GM18511 (cell line): ENCODE results near the gene NSD2.
A peak's percentile ranks its signal among the peaks of the same experiment; 100 is the strongest.

Experiments used
- ATAC-seq: cut with Tn5 transposase; IDR thresholded peaks from one replicate; pipeline ENCODE4 v1.9.1; 2021; ENCODE audit warnings: mild to moderate bottlenecking, moderate library complexity; ENCODE audit not compliant: unreplicated experiment

NSD2 gene

DNA sequence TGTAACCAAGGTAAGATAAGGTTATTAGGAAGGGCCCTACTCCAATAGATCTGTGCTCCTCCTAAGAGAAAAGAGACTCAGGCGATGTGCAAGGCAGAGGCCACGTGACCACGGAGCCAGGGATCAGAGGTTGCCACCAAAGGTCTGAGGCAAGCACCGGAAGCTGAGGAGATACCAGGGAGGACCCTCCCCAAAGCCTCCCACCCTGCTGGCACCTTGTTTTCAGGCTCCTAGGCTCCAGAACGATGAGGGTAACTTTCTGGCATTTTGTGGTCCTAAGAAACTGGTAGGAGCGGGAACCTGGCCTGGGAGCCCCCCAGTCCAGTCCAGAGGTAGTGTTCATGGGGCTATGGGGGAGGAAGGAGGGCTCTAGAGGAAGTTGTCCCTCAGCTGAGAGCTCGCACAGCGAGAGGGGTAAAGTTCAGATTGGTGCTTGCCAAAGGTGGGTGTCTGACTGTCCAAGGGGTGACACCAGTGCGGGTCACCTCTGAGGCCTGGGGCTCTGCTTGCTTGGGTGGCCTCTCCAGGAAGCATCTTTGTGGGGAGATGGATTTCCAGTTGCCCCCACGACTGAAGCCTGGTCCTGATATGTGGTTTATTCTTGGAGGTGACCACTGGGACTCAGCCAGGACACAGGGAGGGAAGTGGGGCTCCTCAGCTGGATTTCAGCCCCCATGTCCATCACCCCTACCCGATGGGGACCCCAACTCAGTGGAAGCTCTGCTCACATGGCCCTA, 7.7 kb upstream of the NSD2 start:
- no peak for ATAC-seq

DNA sequence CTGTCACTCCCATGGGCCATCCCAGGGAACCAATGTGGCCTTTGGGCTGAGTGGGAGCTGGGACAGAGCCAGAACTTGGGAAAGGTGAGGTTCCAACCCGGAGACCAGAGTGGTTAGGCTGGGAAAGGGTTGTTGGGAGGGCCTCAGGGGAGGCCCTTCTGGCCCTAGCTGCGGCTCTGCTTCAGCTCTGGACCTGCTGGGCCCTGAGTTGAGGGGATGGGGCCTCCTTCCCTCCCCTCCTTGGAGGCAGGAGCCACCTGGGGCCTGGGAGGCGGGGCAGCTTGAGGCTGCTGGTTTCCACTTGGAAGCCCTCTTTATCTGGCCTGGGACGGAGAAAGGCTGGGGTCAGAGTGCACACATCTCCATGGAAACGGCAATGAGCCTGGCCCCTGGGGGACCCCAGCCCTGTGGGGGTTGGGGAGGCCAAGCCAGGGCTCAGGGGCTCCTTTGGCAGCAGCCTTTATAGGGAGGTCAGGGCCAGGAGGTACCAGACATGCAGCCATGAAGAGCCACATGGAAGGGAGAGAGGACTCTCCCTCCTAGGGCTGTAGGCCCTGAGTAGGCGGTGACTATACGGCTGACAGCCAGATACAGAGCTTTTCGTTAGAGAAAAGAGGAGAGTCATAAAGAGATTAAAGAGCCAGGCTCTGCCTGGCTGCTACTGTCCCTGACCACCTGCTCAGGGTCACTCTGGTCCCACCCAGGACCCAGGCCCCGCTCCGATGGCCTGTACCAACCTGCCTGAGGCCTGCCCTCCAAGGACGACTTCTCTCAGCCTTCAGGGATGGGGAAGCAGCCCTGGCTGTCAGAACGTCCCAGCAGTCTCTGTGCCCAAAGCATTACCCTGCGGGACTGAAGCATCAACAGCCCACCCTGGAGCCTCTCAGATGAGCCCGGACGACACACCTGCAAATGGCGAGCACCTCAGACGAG, 6.9 kb upstream of the NSD2 start:
- ATAC-seq, result no peak

DNA sequence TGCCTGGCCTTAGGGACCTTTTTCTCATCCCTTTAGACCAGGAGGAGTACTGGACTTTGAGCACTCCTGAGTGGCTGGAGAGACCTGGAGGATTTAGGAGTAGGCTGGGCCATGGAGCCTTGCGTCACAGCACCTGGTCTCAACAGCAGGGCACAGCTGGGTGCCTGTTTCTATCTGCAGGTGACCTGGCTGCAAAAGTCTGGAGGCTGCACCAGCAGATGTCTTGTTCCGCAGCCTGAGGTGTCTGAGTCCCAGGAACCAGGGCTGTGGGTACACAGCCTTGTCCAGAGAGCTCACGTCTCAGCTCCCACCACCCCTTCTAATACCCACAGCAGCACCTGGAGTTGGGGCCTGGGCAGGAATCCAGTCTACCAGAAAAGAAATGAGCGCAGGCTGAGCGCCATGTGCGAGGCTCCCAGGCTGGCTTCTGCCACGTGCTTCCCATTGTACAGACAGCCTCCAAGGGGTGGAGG, 5.0 kb upstream of the NSD2 start:
- ATAC-seq, result no peak

DNA sequence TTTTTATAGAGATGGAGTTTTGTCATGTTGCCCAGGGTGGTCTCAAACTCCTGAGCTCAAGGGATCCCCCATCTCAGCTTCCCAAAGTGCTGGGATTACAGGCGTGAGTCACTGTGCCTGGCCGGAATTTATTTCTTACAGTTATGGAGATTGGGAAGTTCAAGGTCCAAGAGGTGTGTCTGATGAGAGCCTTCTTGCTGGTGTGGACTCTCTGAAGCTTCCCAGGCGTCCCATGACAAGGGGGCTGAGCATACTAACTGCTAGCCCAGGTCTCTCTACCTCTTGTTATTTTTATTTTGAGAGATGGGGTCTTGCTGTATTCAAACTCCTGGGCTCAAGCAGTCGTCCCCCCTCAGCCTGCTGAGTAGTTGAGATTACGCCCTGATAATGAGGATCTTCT, 2.9 kb upstream of the NSD2 start:
- no peak for ATAC-seq

DNA sequence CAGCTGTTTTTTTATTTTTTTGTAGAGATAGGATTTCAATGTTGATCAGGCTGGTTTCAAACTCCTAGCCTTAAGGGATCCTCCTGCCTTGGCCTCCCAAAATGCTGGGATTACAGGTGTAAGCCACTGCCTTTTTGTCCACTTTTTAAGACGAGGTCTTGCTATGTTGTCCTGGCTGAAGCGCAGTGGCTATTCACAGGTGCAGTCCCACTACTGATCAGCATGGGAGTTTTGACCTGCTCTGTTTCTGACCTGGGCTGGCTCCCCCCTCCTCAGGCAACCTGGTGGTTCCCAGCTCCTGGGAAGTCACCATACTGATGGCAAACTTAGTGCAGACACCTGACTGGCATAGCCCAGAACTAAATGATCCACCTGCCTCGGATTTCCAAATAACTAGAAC, 2.3 kb upstream of the NSD2 start:
- no peak for ATAC-seq

DNA sequence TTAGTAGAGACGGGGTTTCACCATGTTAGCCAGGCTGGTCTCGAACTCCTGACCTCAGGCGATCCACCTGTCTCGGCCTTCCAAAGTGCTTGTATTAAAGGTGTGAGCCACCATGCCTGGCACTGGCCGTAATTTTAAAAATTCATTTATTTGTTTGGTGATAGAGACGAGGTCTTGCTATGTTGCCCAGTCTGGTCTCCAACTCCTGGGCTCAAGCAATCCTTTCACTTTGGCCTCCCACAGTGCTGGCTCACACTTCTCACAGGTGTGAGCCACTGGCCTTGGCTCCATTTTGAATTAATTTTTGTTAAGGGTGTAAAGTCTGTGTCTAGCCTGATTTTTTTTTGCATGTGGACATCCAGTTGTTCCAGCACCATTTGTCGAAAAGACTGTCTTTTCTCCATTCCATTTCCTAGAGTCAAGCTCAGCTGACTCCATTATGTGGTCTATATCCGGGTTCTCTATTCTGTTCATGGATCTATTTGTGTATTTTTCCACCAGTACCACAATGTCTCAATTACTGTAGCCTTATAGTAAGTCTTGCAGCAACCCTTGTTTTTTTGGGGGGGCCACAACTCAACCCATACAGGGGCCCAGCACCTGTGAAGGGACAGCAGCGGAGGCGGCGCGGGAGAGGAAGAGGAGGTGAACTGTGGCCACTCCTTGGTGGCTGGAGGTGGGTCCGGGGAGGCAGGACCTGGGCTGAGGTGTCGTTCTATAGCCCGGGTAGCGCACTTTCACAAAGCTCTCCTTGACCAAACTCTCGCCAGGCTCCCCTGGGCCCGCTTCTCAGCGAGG, 1.5 kb upstream of the NSD2 start:
- ATAC-seq, result peak; percentile 19

DNA sequence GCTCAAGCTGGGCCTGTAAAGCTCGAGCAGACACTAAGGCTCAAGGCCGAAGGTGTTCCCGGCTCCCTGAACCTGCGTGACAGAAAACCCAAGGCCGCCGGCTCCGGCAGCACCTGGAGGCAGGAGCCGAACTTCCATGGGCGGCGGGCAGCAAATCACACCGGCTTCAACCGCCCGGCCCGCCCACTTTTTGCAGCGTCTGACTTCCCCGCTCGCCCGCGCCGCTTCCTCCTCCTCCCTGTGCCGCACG, 940 bp upstream of the NSD2 start:
- peak; percentile 63 for ATAC-seq

DNA sequence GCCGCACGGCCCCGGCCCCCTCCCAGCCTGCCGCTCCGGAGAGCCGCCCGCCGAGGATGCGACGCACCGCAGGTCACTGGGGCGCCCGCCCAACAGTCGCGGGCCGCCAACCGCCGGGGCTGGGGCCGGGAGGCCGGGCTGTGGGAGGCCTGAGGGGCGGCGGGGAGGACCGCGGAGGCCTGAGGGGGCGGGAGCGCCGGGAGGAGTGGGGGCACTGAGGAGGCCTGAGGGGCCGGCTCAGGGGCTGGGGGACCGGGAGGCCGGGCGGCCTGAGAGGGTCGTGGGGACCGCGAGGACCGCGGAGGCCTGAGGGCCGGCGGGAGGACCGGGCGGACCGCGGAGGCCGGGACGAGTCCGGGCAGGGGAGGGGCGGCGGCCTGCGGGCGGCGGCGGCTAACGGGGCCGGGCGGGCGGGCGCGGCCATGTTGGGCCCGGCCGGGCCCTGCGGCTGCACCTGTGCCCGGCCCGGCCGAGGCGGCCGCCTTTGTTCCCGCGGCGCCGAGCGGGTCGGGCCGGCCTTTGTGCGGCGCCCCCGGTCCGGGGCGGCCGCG, 353 bp downstream of the NSD2 start:
- ATAC-seq, result peak; percentile 12

DNA sequence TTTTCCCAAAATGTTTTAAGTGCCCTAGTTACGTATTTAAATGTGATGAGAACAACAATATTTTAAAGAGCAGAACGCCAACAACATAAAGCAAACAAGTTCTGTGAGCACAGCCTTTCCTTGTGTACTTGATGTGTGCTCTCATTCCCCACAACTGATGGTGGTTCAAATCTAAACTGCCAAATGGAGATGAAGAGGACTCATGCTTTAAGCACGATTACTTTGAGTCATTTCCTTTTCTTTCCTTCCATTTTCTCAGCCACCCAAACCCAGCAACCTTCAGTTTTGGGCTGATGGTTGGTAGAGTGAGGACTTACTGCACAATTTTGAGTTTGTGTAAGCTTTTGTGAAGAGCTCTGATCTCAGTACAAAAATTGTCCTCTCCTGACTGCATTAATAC, 1.7 kb downstream of the NSD2 start:
- no peak for ATAC-seq

DNA sequence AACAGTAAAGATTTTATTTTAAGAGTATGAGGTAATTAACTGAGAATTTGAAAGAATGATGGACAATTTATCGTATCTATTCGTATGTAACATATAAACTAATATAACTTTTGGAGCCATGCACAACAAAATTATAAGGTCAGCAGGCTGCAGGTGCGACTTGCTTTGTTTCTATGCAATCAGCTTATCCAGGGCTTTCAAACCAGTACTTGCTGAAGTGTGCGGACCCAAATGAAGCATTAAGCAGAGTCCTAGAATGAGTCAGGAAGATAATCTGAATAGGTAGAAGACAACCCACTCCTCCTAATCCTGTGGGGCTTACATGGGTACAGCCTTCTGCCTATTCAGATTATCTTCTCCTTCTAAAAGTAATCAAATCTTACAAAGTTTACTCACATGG, 2.1 kb downstream of the NSD2 start:
- ATAC-seq, result no peak

DNA sequence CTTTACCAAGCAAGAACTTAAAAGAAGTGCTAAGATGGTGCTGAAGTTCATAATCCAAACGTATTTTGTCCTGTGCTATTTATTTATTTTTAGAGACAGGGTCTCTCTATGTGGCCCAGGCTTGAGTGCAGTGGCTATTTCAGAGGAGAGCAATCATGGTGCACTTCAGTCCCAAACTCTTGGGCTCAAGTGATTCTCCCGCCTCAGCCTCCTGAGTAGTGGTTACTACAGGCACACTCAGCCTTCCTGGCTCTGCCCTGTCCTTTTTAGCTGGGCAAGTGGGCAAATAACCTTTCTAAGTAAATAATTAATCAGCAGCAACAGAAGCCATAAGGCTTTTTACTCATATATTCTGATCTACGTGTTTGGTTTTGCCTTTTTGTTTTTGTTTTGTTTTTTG, 2.6 kb downstream of the NSD2 start:
- ATAC-seq, result no peak

DNA sequence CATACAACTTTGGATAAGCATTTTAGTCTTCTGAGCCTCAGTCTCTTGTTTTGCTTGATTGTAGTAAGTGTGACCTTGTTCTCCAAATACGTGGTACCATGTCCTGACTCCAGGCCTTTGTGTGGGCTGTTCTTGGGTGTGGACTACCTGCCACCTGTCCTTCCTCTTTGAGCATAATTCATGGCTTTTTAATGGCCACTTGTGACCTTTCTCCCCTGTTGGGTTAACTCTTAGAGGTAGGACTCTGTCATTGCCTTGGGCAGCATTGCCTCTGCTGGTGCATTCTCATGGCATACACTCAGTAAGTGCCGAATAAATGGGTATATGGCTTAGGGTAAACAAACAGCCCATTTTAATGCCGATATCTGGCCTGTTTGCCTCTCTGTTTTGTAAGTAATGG, 3.0 kb downstream of the NSD2 start:
- ATAC-seq, result no peak

DNA sequence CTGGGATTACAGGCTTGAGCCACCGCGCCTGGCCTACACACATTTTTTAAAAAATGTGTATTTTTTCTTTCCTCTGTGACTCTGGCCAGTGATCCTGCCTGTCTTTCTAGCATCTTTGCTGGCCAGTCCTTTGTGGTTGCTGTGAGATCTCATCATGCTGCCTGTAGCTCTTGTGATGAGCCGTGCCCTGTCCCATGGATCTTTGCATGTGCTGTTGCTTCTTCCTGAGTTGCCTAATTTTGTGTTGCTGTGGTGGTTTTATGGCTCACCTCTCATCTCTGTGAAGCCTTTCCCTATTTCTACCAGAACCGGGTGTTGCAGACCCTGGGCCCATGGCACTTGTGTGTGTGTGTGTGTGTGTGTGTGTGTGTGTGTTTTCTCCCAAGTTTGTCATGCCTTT, 8.3 kb downstream of the NSD2 start:
- ATAC-seq, result no peak

DNA sequence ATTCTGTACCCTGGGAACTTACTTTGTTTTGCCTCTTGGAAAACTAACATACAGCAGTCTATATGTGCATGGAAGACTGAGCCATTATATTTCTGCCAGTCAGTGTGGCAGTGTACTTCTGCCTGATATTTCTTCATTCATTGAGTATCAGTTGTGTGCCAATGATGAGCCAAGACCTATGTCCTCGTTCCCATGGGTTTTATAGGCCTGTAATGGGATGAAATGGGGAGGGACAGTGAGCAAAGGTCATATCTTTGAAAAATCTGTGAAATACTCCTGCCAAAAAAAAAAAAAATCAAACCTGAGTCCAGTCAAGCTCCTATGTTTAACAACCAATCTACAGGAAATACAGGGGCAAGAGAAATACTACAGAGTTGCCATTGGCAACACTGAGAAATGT, 9.1 kb downstream of the NSD2 start:
- ATAC-seq, result no peak

DNA sequence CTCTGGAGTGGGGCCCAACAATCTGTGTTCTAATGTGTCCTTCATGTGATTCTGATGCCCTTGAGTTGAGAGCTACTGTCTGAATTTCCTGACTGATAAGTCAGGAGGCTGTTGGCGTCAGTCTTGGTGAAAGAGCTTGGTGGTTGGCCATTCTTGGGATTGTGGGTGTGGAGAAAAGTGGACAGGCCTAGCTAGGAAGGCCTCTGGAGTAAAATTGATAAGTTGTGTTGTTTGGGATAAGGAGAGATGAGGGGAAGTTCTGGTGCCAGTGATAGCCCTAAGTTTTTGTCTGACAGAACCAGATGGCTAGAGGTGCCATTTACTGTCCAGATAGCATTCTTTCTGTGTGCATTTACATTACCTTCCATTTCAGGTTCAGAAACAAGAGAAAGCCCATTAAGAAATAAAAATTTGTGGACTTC, 11.7 kb downstream of the NSD2 start:
- ATAC-seq, result no peak

DNA sequence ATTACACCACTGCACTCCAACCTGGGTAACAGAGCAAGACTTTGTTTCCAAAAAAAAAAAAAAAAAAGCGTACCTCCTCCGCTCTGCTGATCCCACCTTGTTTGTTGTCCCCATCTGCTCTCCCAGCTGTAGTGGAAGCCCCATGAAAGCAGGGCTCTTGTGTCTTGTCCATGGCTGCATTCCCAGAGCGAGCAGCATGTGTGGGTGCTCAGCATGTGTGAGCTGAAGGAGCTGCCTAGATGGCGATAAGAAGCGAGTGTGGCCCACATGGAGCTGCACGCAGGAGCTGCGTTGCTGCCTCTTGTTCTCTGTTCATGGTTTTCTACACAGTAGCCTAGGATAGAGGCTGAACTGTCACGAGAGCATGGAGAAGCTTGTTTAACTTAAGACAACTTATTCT, 12.4 kb downstream of the NSD2 start:
- ATAC-seq, result no peak

DNA sequence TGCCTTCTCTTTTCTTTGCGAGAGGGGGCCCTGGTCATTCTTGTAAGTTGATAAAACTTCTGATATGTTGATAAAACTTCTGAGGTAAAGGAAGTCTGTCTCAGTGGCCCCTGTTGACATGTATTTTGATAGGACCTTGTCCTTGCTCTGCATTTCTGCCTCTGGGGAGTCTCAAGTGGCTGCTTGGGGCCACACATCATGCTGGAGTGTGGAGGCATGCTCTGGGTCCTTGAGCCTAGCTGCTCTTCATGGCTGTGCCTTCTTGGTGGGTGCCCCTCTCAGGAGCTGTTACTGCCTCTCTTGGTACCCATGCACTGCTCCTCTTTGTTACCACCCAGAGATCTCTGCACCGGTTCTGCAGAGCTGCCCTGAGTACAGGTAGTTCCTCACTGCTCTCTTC, 14.2 kb downstream of the NSD2 start:
- ATAC-seq, result no peak

DNA sequence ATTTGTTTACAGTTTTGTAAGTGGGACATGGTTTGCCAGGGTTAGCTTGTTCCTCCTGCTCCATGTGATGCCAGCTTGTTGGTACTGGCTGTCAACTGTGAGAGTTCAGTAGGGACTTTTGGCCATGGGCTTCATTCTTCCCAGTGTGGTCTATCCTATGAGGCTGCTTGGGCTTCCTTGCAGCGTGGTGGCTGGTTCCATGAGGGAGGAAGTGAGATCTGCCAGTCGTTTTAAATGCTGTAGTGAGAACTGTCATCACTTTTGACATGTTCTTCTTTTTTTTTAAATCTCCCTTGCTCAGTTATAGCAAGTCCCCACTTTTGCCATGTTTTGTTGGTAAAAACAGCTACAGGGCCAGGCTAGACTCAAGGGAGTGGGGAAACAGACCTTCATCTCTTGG, 15.9 kb downstream of the NSD2 start:
- no peak for ATAC-seq

DNA sequence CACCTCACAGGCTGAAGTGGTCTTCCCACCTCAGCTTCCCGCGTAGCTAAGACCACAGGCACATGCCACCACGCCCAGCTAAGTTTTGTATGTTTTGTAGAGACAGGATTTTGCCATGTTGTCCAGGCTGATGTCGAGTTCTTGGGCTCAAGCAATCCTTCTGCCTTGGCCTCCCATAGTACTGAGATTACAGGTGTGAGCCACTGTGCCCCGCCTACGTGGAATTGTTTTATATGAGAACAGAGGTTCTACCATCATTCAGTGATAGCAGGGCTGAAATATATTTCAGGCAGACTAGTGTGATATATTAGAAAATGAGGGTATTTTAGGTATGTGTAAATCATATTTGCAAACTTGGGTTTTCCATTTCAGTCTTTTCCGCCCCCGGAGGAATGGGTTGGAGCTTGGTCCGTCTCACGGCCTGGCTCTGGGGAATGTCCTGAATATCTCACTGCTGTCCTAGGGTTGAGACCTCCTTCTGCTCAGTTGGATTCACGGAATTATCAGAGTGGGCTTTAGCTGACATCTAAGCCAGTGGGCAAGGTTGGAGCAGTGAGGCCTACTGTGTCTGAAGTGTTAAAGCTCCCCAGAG, 19.9 kb downstream of the NSD2 start:
- ATAC-seq, result no peak

DNA sequence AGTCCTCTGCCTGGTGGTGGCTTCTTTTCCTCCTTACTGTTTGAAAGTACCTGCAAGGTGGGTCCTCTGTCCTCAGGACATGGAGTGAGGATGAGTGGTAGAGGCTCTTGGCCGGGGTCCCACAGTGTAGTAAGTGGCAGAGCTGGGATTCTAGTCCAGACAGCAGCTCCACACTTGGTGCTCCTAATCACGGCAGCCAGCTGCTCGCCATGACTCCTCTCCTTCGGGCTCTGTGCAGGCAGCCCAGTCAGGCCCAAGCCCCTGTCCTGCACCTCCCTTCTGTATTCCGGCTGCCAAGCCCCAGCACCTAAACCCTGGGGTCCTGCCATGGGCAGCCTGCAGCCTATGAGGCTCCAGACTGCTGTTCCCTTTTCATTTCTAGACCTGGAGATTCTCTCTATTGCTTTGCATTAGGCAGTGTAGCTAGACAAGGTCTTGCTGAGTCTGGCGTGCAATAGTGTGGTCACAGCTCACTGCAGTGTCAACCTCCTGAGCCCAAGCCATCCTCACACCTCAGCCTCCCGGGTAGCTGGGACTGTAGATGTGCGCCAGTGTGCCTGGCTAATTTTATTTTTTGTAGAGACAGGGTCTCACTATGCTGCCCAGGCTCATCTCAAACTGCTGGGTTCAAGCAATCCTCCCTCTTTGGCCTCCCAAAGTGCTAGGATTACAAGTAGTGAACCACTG, 24.9 kb downstream of the NSD2 start:
- ATAC-seq, result no peak

DNA sequence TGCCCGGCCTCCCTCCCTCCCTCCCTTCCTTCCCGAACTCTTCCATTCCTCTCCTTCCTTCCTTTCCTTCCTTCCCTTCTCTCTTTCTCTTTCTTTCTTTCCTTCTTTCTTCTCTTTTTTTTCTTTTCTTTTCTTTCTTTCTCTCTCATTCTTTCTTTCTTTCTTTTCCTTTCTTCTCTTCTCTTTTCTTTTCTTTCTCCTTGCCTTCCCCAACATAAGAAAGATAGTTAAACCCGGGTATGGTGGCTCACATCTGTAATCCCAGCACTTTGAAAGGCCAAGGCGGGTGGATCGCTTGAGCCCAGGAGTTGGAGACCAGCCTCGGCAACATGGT, 25.4 kb downstream of the NSD2 start:
- ATAC-seq, result no peak
